WTC11 (cell line): Measurements from ENCODE around the gene VAC14.

Source experiments
- CREB1 ChIP-seq: sonication (generic); formaldehyde crosslinking; IDR thresholded peaks from 2 replicates; pipeline ENCODE4 v1.8.0; 2023; ENCODE audit warnings: mild to moderate bottlenecking, missing genetic modification reagents
- ESRRA ChIP-seq: sonication (generic); formaldehyde crosslinking; IDR thresholded peaks from 2 replicates; pipeline ENCODE4 v1.8.1; 2022; ENCODE audit warnings: mild to moderate bottlenecking, missing genetic modification reagents, borderline replicate concordance
- ZNF263 ChIP-seq: sonication (generic); formaldehyde crosslinking; IDR thresholded peaks from 2 replicates; pipeline ENCODE4 v1.8.1; 2022; ENCODE audit warnings: low read depth, mild to moderate bottlenecking, moderate library complexity, missing genetic modification reagents
- TF ChIP-seq, protein P1 (sequence below): sonication (generic); formaldehyde crosslinking; IDR thresholded peaks from 2 replicates; pipeline ENCODE4 v1.8.0; 2022; ENCODE audit warnings: mild to moderate bottlenecking, missing genetic modification reagents
- TF ChIP-seq, protein P2 (sequence below): fragments of 200-600 bp; IDR thresholded peaks from 2 replicates; pipeline ENCODE4 v1.8.0; 2022; ENCODE audit warnings: antibody characterized with exemption
- TF ChIP-seq, protein P3 (sequence below): sonication (generic); formaldehyde crosslinking; IDR thresholded peaks from 2 replicates; pipeline ENCODE4 v1.8.1; 2023; ENCODE audit warnings: mild to moderate bottlenecking, missing genetic modification reagents, borderline replicate concordance
- TF ChIP-seq, protein P4 (sequence below): sonication (generic); formaldehyde crosslinking; conservative IDR thresholded peaks from 2 replicates; pipeline ENCODE4 v1.8.1; 2022; ENCODE audit warnings: mild to moderate bottlenecking, missing genetic modification reagents

DNA sequence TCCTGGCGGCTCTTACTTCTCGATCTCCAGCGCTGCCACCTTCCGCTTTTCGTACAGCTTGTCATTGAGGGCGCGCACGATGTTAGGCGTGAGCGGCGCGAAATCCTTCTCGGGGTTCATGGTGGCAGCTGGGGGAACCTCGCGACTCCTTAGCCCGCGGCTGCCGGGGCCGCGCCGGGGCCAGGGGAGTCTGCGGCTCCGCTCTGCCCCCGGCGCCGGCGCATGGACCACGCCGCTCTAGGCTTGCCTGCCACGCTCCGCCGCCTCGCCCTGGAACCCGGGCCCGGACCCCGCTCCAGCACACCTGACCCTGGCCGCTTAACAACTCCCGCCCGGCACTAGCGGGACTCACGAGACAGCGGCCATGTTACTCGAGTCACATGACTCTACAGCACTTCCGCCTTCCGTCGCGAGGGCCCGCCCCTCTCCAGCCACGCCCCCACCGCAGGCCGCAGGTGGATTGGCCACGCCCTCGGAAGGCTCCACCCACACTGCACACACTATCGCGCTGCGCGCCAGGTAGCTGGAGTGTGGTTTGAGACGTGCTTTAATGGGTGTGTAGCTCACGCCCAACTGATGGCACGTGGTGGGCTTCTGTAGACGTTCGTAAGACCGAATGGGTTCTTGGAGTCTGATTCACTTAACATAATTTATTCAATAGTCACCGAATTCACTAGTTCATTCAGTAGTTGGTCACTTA, at the start of gene VAC14:
- TF ChIP-seq, protein P1, sequence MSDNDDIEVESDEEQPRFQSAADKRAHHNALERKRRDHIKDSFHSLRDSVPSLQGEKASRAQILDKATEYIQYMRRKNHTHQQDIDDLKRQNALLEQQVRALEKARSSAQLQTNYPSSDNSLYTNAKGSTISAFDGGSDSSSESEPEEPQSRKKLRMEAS (CRISPR knock-in tag), result peak; percentile 91
- TF ChIP-seq, protein P2, sequence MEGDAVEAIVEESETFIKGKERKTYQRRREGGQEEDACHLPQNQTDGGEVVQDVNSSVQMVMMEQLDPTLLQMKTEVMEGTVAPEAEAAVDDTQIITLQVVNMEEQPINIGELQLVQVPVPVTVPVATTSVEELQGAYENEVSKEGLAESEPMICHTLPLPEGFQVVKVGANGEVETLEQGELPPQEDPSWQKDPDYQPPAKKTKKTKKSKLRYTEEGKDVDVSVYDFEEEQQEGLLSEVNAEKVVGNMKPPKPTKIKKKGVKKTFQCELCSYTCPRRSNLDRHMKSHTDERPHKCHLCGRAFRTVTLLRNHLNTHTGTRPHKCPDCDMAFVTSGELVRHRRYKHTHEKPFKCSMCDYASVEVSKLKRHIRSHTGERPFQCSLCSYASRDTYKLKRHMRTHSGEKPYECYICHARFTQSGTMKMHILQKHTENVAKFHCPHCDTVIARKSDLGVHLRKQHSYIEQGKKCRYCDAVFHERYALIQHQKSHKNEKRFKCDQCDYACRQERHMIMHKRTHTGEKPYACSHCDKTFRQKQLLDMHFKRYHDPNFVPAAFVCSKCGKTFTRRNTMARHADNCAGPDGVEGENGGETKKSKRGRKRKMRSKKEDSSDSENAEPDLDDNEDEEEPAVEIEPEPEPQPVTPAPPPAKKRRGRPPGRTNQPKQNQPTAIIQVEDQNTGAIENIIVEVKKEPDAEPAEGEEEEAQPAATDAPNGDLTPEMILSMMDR, result no peak
- TF ChIP-seq, protein P3, sequence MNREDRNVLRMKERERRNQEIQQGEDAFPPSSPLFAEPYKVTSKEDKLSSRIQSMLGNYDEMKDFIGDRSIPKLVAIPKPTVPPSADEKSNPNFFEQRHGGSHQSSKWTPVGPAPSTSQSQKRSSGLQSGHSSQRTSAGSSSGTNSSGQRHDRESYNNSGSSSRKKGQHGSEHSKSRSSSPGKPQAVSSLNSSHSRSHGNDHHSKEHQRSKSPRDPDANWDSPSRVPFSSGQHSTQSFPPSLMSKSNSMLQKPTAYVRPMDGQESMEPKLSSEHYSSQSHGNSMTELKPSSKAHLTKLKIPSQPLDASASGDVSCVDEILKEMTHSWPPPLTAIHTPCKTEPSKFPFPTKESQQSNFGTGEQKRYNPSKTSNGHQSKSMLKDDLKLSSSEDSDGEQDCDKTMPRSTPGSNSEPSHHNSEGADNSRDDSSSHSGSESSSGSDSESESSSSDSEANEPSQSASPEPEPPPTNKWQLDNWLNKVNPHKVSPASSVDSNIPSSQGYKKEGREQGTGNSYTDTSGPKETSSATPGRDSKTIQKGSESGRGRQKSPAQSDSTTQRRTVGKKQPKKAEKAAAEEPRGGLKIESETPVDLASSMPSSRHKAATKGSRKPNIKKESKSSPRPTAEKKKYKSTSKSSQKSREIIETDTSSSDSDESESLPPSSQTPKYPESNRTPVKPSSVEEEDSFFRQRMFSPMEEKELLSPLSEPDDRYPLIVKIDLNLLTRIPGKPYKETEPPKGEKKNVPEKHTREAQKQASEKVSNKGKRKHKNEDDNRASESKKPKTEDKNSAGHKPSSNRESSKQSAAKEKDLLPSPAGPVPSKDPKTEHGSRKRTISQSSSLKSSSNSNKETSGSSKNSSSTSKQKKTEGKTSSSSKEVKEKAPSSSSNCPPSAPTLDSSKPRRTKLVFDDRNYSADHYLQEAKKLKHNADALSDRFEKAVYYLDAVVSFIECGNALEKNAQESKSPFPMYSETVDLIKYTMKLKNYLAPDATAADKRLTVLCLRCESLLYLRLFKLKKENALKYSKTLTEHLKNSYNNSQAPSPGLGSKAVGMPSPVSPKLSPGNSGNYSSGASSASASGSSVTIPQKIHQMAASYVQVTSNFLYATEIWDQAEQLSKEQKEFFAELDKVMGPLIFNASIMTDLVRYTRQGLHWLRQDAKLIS (CRISPR knock-in tag), result no peak
- TF ChIP-seq ESRRA, result no peak
- TF ChIP-seq ZNF263, result no peak
- TF ChIP-seq, protein P4, sequence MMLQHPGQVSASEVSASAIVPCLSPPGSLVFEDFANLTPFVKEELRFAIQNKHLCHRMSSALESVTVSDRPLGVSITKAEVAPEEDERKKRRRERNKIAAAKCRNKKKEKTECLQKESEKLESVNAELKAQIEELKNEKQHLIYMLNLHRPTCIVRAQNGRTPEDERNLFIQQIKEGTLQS (CRISPR knock-in tag), result no peak
- TF ChIP-seq CREB1 (CRISPR knock-in tag), result no peak
